HepG2 (cell line): ENCODE measurements around the gene SLC12A5. TPM values are rescaled to one million over a fixed set of nuclear protein-coding genes. Genes with fewer than 3 reads are reported as not detected.

ENCODE experiments used
- AGO1 ChIP-seq: fragments of 200-400 bp; formaldehyde crosslinking; IDR thresholded peaks from 2 replicates; pipeline ENCODE4 v1.6.1; 2017; ENCODE audit warnings: mild to moderate bottlenecking, low read depth, low read length, moderate library complexity; ENCODE audit not compliant: poor library complexity, severe bottlenecking
- ATRX ChIP-seq: sonication (generic); formaldehyde crosslinking; IDR thresholded peaks from 2 replicates; pipeline ENCODE4 v1.4.0; 2020; ENCODE audit warnings: missing genetic modification reagents, borderline replicate concordance
- NFYB ChIP-seq: sonication (generic); formaldehyde crosslinking; IDR thresholded peaks from 2 replicates; pipeline ENCODE4 v1.4.0; 2020; ENCODE audit warnings: missing genetic modification reagents
- RFX5 ChIP-seq: IDR thresholded peaks from 2 replicates; pipeline ENCODE4 v1.6.1; 2011; ENCODE audit warnings: low read depth, low read length, improper control_type of control experiment
- ZNF3 ChIP-seq: IDR thresholded peaks from 2 replicates; pipeline ENCODE4 v1.7.0; 2017; ENCODE audit warnings: inconsistent platforms
- ZNF460 ChIP-seq: sonication (generic); formaldehyde crosslinking; IDR thresholded peaks from 2 replicates; pipeline ENCODE4 v1.5.1; 2020; ENCODE audit warnings: missing genetic modification reagents, mild to moderate bottlenecking, borderline replicate concordance
- ZSCAN22 ChIP-seq: sonication (generic); formaldehyde crosslinking; IDR thresholded peaks from 2 replicates; pipeline ENCODE4 v1.4.0; 2020; ENCODE audit warnings: mild to moderate bottlenecking, missing genetic modification reagents
- polyA plus RNA-seq, 8 experiments: library from polyadenylated mRNA; depleted of rRNA in 3 of 8; stranded (reverse) in 7 of 8; unstranded in 1 of 8; fragments of >200 nt; fragmentation: Illumina TruSeq in 4 of 8; extraction: Trizol in 4 of 8; gene quantifications; 2 replicates each; pipeline versions ENCODE4 v1.2.1 to v1.2.3, GENCODE V29; 2011 to 2016; ENCODE audit warnings: low read depth in 4 of 8, missing spikeins in 1 of 8, mixed read lengths in 1 of 8; ENCODE audit not compliant: insufficient read depth in 1 of 8
- total RNA-seq, 5 experiments: library from RNA; depleted of rRNA; stranded (reverse); fragments of >200 nt; fragmentation: Illumina TruSeq; extraction: Trizol; gene quantifications; 2 replicates each; pipeline ENCODE4 v1.2.3, GENCODE V29; 2016; ENCODE audit warnings: low read depth in 1 of 5
- TF ChIP-seq, protein P1 (sequence below): sonication (generic); formaldehyde crosslinking; IDR thresholded peaks from 2 replicates; pipeline ENCODE4 v1.5.0; 2020; ENCODE audit warnings: mild to moderate bottlenecking, missing genetic modification reagents, borderline replicate concordance
- TF ChIP-seq, protein P2 (sequence below): sonication (generic); formaldehyde crosslinking; IDR thresholded peaks from 2 replicates; pipeline ENCODE4 v1.8.0; 2022; ENCODE audit warnings: mild to moderate bottlenecking, missing genetic modification reagents, moderate library complexity
- TF ChIP-seq, protein P3 (sequence below): sonication (generic); formaldehyde crosslinking; IDR thresholded peaks from 2 replicates; pipeline ENCODE4 v1.4.0; 2020; ENCODE audit warnings: mild to moderate bottlenecking, missing genetic modification reagents

Gene SLC12A5
- total and polyA plus RNA-seq, 2 of the 13 experiments (the other 11 are each of a cell fraction or from before 2014, with no cell fraction given) = 4.3 to 5.4 TPM

DNA sequence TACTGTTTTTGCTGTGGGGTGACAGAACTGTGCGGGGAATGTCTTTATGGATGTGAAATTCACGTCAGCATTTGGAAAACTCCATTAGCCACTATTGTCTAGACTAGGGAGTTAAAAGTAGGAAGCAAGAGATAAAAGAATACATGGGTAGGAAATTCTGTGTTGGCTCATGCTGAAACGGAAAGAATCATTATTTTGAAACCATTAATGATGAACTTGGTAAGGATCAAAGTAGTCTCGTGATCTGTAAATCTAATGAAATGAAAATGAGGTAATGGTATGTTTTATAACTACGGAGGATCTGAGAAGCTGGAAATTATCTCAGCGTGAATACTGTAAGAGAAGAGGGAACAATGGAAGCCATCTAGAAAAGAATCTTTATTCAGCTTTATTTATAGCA, 78.0 kb downstream of the SLC12A5 start (continued):
- TF ChIP-seq, protein P1, sequence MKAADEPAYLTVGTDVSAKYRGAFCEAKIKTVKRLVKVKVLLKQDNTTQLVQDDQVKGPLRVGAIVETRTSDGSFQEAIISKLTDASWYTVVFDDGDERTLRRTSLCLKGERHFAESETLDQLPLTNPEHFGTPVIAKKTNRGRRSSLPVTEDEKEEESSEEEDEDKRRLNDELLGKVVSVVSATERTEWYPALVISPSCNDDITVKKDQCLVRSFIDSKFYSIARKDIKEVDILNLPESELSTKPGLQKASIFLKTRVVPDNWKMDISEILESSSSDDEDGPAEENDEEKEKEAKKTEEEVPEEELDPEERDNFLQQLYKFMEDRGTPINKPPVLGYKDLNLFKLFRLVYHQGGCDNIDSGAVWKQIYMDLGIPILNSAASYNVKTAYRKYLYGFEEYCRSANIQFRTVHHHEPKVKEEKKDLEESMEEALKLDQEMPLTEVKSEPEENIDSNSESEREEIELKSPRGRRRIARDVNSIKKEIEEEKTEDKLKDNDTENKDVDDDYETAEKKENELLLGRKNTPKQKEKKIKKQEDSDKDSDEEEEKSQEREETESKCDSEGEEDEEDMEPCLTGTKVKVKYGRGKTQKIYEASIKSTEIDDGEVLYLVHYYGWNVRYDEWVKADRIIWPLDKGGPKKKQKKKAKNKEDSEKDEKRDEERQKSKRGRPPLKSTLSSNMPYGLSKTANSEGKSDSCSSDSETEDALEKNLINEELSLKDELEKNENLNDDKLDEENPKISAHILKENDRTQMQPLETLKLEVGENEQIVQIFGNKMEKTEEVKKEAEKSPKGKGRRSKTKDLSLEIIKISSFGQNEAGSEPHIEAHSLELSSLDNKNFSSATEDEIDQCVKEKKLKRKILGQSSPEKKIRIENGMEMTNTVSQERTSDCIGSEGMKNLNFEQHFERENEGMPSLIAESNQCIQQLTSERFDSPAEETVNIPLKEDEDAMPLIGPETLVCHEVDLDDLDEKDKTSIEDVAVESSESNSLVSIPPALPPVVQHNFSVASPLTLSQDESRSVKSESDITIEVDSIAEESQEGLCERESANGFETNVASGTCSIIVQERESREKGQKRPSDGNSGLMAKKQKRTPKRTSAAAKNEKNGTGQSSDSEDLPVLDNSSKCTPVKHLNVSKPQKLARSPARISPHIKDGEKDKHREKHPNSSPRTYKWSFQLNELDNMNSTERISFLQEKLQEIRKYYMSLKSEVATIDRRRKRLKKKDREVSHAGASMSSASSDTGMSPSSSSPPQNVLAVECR (CRISPR knock-in tag) = no peak
- TF ChIP-seq, protein P2, sequence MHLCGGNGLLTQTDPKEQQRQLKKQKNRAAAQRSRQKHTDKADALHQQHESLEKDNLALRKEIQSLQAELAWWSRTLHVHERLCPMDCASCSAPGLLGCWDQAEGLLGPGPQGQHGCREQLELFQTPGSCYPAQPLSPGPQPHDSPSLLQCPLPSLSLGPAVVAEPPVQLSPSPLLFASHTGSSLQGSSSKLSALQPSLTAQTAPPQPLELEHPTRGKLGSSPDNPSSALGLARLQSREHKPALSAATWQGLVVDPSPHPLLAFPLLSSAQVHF = no peak
- TF ChIP-seq ZNF3 (CRISPR knock-in tag) (no peak), AGO1 (no peak), ZSCAN22 (CRISPR knock-in tag) (no peak), ZNF460 (CRISPR knock-in tag) (no peak), NFYB (CRISPR knock-in tag) (no peak), RFX5 (no peak), ATRX (no peak)
- TF ChIP-seq, protein P3, sequence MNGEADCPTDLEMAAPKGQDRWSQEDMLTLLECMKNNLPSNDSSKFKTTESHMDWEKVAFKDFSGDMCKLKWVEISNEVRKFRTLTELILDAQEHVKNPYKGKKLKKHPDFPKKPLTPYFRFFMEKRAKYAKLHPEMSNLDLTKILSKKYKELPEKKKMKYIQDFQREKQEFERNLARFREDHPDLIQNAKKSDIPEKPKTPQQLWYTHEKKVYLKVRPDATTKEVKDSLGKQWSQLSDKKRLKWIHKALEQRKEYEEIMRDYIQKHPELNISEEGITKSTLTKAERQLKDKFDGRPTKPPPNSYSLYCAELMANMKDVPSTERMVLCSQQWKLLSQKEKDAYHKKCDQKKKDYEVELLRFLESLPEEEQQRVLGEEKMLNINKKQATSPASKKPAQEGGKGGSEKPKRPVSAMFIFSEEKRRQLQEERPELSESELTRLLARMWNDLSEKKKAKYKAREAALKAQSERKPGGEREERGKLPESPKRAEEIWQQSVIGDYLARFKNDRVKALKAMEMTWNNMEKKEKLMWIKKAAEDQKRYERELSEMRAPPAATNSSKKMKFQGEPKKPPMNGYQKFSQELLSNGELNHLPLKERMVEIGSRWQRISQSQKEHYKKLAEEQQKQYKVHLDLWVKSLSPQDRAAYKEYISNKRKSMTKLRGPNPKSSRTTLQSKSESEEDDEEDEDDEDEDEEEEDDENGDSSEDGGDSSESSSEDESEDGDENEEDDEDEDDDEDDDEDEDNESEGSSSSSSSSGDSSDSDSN (CRISPR knock-in tag) = no peak
